Liver (tissue), 9 donors: Measurements from ENCODE around the gene HOXA1. TPM values are rescaled to one million over a fixed set of nuclear protein-coding genes. Genes with fewer than 3 reads are reported as not detected.

Experiments used
- DNase-seq: peaks from one replicate; pipeline ENCODE4 v3.0.0-alpha.2; 2017; ENCODE audit warnings: low spot score
- H3K27ac ChIP-seq, 2 donors: one replicate each; pipeline ENCODE4 v1.7.0; 2013; ENCODE audit warnings: inconsistent platforms in 2 of 2, low read length in 2 of 2, control low read depth in 1 of 2, low read depth in 1 of 2, mild to moderate bottlenecking in 1 of 2
- H3K27me3 ChIP-seq, 4 donors: one replicate each; pipeline versions ENCODE4 v1.6.1 to v1.7.0; 2013; ENCODE audit warnings: low read length in 3 of 4, inconsistent platforms in 1 of 4, mild to moderate bottlenecking in 1 of 4, moderate library complexity in 1 of 4; ENCODE audit not compliant: control insufficient read depth in 4 of 4, insufficient read depth in 4 of 4
- H3K36me3 ChIP-seq, 4 donors: one replicate each; pipeline versions ENCODE4 v1.6.1 to v1.7.0; 2013; ENCODE audit warnings: low read length in 3 of 4, mild to moderate bottlenecking in 3 of 4, low read depth in 1 of 4, moderate library complexity in 1 of 4; ENCODE audit not compliant: control insufficient read depth in 4 of 4, insufficient read depth in 3 of 4
- H3K4me1 ChIP-seq, 4 donors: one replicate each; pipeline versions ENCODE4 v1.6.1 to v1.7.0; 2013; ENCODE audit warnings: low read length in 3 of 4, mild to moderate bottlenecking in 3 of 4, moderate library complexity in 1 of 4; ENCODE audit not compliant: control insufficient read depth in 4 of 4, insufficient read depth in 4 of 4
- H3K4me3 ChIP-seq, 3 donors: one replicate each; pipeline versions ENCODE4 v1.6.1 to v1.7.0; 2013; ENCODE audit warnings: low read length in 3 of 3, control low read depth in 1 of 3, low read depth in 1 of 3, mild to moderate bottlenecking in 1 of 3
- H3K9ac ChIP-seq, 2 donors: one replicate each; pipeline ENCODE4 v1.7.0; 2013; ENCODE audit warnings: low read length in 2 of 2, mild to moderate bottlenecking in 2 of 2, moderate library complexity in 2 of 2, control low read depth in 1 of 2, low read depth in 1 of 2
- H3K9me3 ChIP-seq, 4 donors: one replicate each; pipeline versions ENCODE4 v1.6.1 to v1.7.0; 2013; ENCODE audit warnings: low read length in 3 of 4; ENCODE audit not compliant: control insufficient read depth in 4 of 4
- EGR1 ChIP-seq, 2 donors: IDR thresholded peaks; 2 replicates each; pipeline ENCODE4 v1.6.1; 2016 to 2018; ENCODE audit warnings: antibody characterized with exemption in 2 of 2, low read depth in 2 of 2
- FOXA1 ChIP-seq: IDR thresholded peaks from 2 replicates; pipeline ENCODE4 v1.6.1; 2016; ENCODE audit warnings: antibody characterized with exemption
- GABPA ChIP-seq, 2 donors: IDR thresholded peaks in 1 of 2; conservative IDR thresholded peaks in 1 of 2; 2 replicates each; pipeline ENCODE4 v1.6.1; 2016; ENCODE audit warnings: antibody characterized with exemption in 2 of 2, mild to moderate bottlenecking in 1 of 2, moderate library complexity in 1 of 2
- HNF4A ChIP-seq, 2 donors: conservative IDR thresholded peaks; 2 replicates each; pipeline ENCODE4 v1.6.1; 2016; ENCODE audit warnings: antibody characterized with exemption in 2 of 2, mild to moderate bottlenecking in 2 of 2
- JUND ChIP-seq, 2 donors: IDR thresholded peaks; 2 replicates each; pipeline ENCODE4 v1.6.1; 2016; ENCODE audit warnings: antibody characterized with exemption in 2 of 2
- NR2F2 ChIP-seq: IDR thresholded peaks from 2 replicates; pipeline ENCODE4 v1.6.1; 2016; ENCODE audit warnings: antibody characterized with exemption
- RAD21 ChIP-seq, 2 donors: IDR thresholded peaks; 2 replicates each; pipeline ENCODE4 v1.6.1; 2016; ENCODE audit warnings: antibody characterized with exemption in 2 of 2, mild to moderate bottlenecking in 2 of 2
- SP1 ChIP-seq: IDR thresholded peaks from 2 replicates; pipeline ENCODE4 v1.6.1; 2018; ENCODE audit warnings: antibody characterized with exemption, mild to moderate bottlenecking
- TAF1 ChIP-seq: conservative IDR thresholded peaks from 2 replicates; pipeline ENCODE4 v1.6.1; 2016; ENCODE audit warnings: antibody characterized with exemption, mild to moderate bottlenecking
- WGBS: extraction: QIAGEN DNeasy Blood & Tissue Kit; methylation state at CpG from one replicate; pipeline ENCODE4 v1.1.7; 2013; 5-methylcytosine and 5-hydroxymethylcytosine counted together
- polyA plus RNA-seq, 2 donors: library from polyadenylated mRNA; stranded (reverse) in 1 of 2; unstranded in 1 of 2; fragments of 200-250 nt in 1 of 2; fragments of >200 nt in 1 of 2; fragmentation: Nextera tagmentation in 1 of 2; extraction: Ambion mirVana in 1 of 2; gene quantifications; one replicate each; pipeline versions ENCODE4 v1.2.1 to v1.2.3, GENCODE V29; 2013 to 2015
- total RNA-seq, 2 donors: library from RNA; depleted of rRNA; stranded (reverse); fragments of >200 nt; gene quantifications; one replicate each; pipeline ENCODE4 v1.2.3, GENCODE V29; 2014
- TF ChIP-seq, protein P1 (sequence below): IDR thresholded peaks from 2 replicates; pipeline ENCODE4 v1.6.1; 2016; ENCODE audit warnings: antibody characterized with exemption
- TF ChIP-seq, protein P2 (sequence below): IDR thresholded peaks from 2 replicates; pipeline ENCODE4 v1.6.1; 2016; ENCODE audit warnings: antibody characterized with exemption
- TF ChIP-seq, protein P3 (sequence below): fragments of 150-350 bp; IDR thresholded peaks from 2 replicates; pipeline ENCODE4 v1.5.1; 2017; ENCODE audit warnings: improper control_type of control experiment, low read depth, low read length; ENCODE audit not compliant: missing input control
- TF ChIP-seq, protein P4 (sequence below): IDR thresholded peaks from 2 replicates; pipeline ENCODE4 v1.6.1; 2016; ENCODE audit warnings: antibody characterized with exemption
- donor health status: healthy.
- donor health status: healthy.
- donor health status: healthy.
- donor health status: healthy.
- donor health status: healthy.

The HOXA1 gene
- total and polyA plus RNA-seq, 4 donors = 0.08 to 0.28 (median 0.21) TPM

DNA sequence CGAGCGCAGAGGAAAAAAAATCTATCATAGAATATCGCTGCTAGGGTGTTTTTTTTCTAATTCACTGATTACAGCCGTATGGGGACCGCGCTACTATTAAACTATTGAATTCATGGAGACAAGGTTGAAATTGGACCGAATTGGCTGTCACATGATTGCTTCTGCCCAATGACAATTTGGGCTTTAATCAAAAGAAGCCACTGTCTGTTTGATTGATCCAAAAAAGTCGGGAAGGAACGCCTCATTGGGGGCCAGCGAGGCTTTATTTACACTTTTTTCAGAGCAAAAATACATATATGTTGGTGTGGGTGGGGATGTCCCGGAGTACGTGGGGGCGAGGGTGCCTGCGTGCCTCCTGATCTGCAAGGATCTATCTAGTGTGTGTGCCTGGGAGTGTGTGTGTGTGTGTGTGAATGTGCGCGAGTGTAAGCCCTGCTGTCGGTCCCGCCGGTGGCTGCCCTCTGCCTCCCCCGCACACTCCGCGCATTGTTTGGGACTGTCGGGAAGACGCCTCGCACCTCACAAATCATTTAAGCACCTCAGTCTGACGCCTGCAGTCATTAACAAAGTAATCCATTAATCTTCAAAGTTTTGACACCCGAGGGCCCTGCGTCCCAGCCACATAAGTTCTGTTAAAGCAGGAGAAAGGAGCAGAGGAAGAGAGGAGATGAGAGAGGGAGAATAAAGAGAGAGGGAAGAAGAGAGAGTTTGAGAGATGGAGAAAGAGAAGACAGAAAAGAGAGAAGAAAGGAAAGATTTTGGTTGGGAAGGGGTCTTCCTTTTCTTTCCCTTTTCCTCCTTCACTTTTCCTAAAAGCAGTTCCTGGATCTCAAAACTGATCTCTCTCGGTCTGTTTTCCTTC is 7.0 kb upstream of the HOXA1 start, which contains the start of gene HOXA2:
Gene HOXA2 (minus strand): TSS at position 103 of the 862 bp plus-strand sequence. CDS start 183 bp downstream, outside the sequence.
- peak within 1 kb of the TSS in 1 of 3 donors; percentile 15 for H3K4me3 ChIP-seq
- TF ChIP-seq JUND (IDR thresholded peaks at IDR 0.05) = no peak
- no peak for TF ChIP-seq HNF4A (conservative IDR thresholded peaks at IDR 0.05)
- TF ChIP-seq, protein P1, sequence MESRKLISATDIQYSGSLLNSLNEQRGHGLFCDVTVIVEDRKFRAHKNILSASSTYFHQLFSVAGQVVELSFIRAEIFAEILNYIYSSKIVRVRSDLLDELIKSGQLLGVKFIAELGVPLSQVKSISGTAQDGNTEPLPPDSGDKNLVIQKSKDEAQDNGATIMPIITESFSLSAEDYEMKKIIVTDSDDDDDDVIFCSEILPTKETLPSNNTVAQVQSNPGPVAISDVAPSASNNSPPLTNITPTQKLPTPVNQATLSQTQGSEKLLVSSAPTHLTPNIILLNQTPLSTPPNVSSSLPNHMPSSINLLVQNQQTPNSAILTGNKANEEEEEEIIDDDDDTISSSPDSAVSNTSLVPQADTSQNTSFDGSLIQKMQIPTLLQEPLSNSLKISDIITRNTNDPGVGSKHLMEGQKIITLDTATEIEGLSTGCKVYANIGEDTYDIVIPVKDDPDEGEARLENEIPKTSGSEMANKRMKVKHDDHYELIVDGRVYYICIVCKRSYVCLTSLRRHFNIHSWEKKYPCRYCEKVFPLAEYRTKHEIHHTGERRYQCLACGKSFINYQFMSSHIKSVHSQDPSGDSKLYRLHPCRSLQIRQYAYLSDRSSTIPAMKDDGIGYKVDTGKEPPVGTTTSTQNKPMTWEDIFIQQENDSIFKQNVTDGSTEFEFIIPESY = no peak
- no peak for TF ChIP-seq NR2F2
- TF ChIP-seq TAF1 = no peak
- TF ChIP-seq FOXA1 = no peak
- TF ChIP-seq, protein P2, sequence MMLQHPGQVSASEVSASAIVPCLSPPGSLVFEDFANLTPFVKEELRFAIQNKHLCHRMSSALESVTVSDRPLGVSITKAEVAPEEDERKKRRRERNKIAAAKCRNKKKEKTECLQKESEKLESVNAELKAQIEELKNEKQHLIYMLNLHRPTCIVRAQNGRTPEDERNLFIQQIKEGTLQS = no peak
- TF ChIP-seq GABPA (IDR thresholded peaks at IDR 0.05 in 1 of 2, conservative IDR thresholded peaks at IDR 0.05 in 1 of 2) = no peak
- TF ChIP-seq RAD21 (IDR thresholded peaks at IDR 0.05) = no peak
- peak within 1 kb of the TSS; percentile 51 to 63 for H3K27ac ChIP-seq
- no peak for DNase-seq
- 9% methylated on average over 29 of the region's 29 CpGs for WGBS
- peaks cover 0 to 7% (median 0%) of the 10 kb centered on the region in 4 donors for H3K4me1 ChIP-seq
- peaks cover 0 to 31% (median 15%) of the 10 kb centered on the region in 4 donors for H3K27me3 ChIP-seq
- no peak within 1 kb of the TSS for H3K9ac ChIP-seq
- H3K36me3 ChIP-seq = no peaks in the 10 kb centered on the region
- no peaks in the 10 kb centered on the region for H3K9me3 ChIP-seq

DNA sequence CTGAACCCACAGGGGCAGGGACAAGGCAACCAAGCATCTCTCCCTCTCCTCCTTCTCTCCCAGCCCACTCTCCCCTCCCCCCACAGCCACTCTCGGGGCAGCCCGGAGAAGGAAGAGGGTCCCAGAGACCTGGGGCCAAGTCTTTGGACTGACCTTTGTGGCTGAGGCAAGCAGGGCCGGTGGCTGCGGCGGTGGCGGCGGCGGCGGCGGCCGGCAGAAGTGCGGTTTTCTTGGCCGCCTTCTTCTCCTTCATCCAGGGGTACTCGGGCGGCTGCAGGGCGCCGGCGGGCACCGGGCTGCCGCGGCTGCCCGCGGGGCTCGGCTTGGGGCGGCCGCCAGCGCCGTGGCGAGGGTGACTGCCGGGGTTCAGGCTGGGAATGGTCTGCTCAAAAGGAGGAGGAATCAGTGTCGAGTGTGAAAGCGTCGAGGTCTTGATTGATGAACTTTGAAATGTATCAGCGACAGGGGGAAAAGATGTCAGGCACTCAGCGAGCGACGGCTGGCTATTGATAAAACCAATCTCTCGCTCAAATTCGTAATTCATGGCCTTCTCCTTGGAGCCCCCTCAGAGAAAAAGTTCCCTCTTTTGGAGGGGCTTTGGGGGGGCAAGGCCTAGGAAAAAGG is 6.3 kb upstream of the HOXA1 start:
- Histone ChIP-seq H3K4me1 (peaks cover 0 to 7% (median 0%) of the 10 kb centered on the region in 4 donors), H3K9ac (no peak overlapping the region), H3K27me3 (peaks cover 0 to 33% (median 15%) of the 10 kb centered on the region in 4 donors), H3K36me3 (no peaks in the 10 kb centered on the region), H3K27ac (peak overlapping the region in 1 of 2 donors; percentile 51), H3K4me3 (peak overlapping the region in 1 of 3 donors; percentile 15), H3K9me3 (no peaks in the 10 kb centered on the region)
- WGBS = 8% methylated on average over 39 of the region's 39 CpGs
- no peak for DNase-seq
- TF ChIP-seq JUND (IDR thresholded peaks at IDR 0.05) (no peak), EGR1 (IDR thresholded peaks at IDR 0.05; ENCODE audit: low read depth in 2 of 2) (no peak), SP1 (no peak), GABPA (IDR thresholded peaks at IDR 0.05 in 1 of 2, conservative IDR thresholded peaks at IDR 0.05 in 1 of 2) (no peak), TAF1 (no peak), RAD21 (IDR thresholded peaks at IDR 0.05) (no peak)
- TF ChIP-seq, protein P3, sequence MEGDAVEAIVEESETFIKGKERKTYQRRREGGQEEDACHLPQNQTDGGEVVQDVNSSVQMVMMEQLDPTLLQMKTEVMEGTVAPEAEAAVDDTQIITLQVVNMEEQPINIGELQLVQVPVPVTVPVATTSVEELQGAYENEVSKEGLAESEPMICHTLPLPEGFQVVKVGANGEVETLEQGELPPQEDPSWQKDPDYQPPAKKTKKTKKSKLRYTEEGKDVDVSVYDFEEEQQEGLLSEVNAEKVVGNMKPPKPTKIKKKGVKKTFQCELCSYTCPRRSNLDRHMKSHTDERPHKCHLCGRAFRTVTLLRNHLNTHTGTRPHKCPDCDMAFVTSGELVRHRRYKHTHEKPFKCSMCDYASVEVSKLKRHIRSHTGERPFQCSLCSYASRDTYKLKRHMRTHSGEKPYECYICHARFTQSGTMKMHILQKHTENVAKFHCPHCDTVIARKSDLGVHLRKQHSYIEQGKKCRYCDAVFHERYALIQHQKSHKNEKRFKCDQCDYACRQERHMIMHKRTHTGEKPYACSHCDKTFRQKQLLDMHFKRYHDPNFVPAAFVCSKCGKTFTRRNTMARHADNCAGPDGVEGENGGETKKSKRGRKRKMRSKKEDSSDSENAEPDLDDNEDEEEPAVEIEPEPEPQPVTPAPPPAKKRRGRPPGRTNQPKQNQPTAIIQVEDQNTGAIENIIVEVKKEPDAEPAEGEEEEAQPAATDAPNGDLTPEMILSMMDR = no peak
- TF ChIP-seq, protein P4, sequence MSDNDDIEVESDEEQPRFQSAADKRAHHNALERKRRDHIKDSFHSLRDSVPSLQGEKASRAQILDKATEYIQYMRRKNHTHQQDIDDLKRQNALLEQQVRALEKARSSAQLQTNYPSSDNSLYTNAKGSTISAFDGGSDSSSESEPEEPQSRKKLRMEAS = no peak
